HepG2 (cell line): ENCODE data around the gene SLFN13. TPM values are rescaled to one million over a fixed set of nuclear protein-coding genes. Genes with fewer than 3 reads are reported as not detected.

Experiments used
- ATAC-seq: fragments of 200-7000 bp; cut with Tn5 transposase; 3 replicates; pipeline ENCODE4 v1.9.1; 2020; ENCODE audit warnings: mild to moderate bottlenecking, moderate library complexity
- BruUV-seq: library from RNA; stranded (reverse); fragments of 400-500 nt; replicated peaks from 2 replicates; lab custom pipeline; 2021; lab: Mats Ljungman, UMichigan
- CTCF ChIA-PET: fragments of 300-600 bp; formaldehyde crosslinking; extraction: SDS; loops from one replicate; lab custom pipeline; 2021; ENCODE audit warnings: low total read pairs, inconsistent platforms, low intra/inter-chr PET ratio; lab: Yijun Ruan, JAX
- POLR2A ChIA-PET: fragments of 350-600 bp; sonication (Branson Sonifier 250); formaldehyde crosslinking; loops from one replicate; lab custom pipeline; 2020; ENCODE audit warnings: antibody characterized with exemption, inconsistent platforms; lab: Yijun Ruan, JAX
- DNase-seq: peaks from one replicate; pipeline ENCODE4 v3.0.0-alpha.2; 2015; ENCODE audit warnings: low spot score
- FAIRE-seq: peaks from 3 replicates; lab custom pipeline; 2011; peaks lifted over from hg19 to GRCh38; lab: Jason Lieb, UNC
- H2AFZ ChIP-seq: one replicate; pipeline ENCODE4 v1.6.1; 2011; ENCODE audit warnings: low read length, inconsistent platforms
- H3K27ac ChIP-seq: fragments of 300-600 bp; 3 replicates; pipeline ENCODE4 v1.8.0; 2011; ENCODE audit warnings: mixed run types, mild to moderate bottlenecking, mixed read lengths, low read length, inconsistent platforms; ENCODE audit not compliant: insufficient read depth; ENCODE audit errors: extremely low read length
- H3K27me3 ChIP-seq, 2 experiments: fragments of 200-600 bp in 1 of 2; 2 replicates in 1 of 2; 3 replicates in 1 of 2; pipeline versions ENCODE4 v1.6.0 to v1.8.0; 2011; ENCODE audit warnings: low read length in 2 of 2, mild to moderate bottlenecking in 2 of 2, moderate library complexity in 2 of 2, inconsistent platforms in 1 of 2; ENCODE audit not compliant: insufficient read depth in 2 of 2, control insufficient read depth in 1 of 2
- H3K36me3 ChIP-seq, 2 experiments: fragments of 200-600 bp in 1 of 2; replicated peaks in 1 of 2; 2 replicates in 1 of 2; 3 replicates in 1 of 2; pipeline versions ENCODE4 v1.5.1 to v1.8.0; 2011; ENCODE audit warnings: low read length in 2 of 2, inconsistent platforms in 1 of 2; ENCODE audit not compliant: insufficient read depth in 2 of 2, control insufficient read depth in 1 of 2
- H3K4me1 ChIP-seq: 2 replicates; pipeline ENCODE4 v1.5.1; 2012; ENCODE audit warnings: low read length, inconsistent platforms; ENCODE audit not compliant: insufficient read depth
- H3K4me2 ChIP-seq: 2 replicates; pipeline ENCODE4 v1.6.0; 2011; ENCODE audit warnings: low read depth, low read length, inconsistent platforms
- H3K4me3 ChIP-seq, 3 experiments: fragments of 200-600 bp in 1 of 3; sonication (generic), shearing (Covaris generic) in 1 of 3; replicated peaks in 1 of 3; 2 replicates each; pipeline ENCODE4 v1.5.1; 2011 to 2016; ENCODE audit warnings: low read length in 3 of 3, inconsistent platforms in 2 of 3, low read depth in 2 of 3, mild to moderate bottlenecking in 2 of 3, control low read depth in 1 of 3, mixed read lengths in 1 of 3; ENCODE audit not compliant: insufficient read depth in 1 of 3
- H3K79me2 ChIP-seq: one replicate; pipeline ENCODE4 v1.6.1; 2011; ENCODE audit warnings: low read length, inconsistent platforms; ENCODE audit not compliant: insufficient read depth
- H3K9ac ChIP-seq: 2 replicates; pipeline ENCODE4 v1.6.0; 2011; ENCODE audit warnings: mild to moderate bottlenecking, low read depth, low read length, inconsistent platforms; ENCODE audit not compliant: insufficient read depth
- H3K9me3 ChIP-seq: 2 replicates; pipeline ENCODE4 v1.5.1; 2012; ENCODE audit warnings: mild to moderate bottlenecking, low read length
- H4K20me1 ChIP-seq: 2 replicates; pipeline ENCODE4 v1.6.0; 2011; ENCODE audit warnings: inconsistent platforms, mild to moderate bottlenecking, low read length, moderate library complexity; ENCODE audit not compliant: insufficient read depth
- CREB1 ChIP-seq, 2 experiments: fragments of 450-650 bp in 1 of 2; IDR thresholded peaks; 2 replicates each; pipeline ENCODE4 v1.6.1; 2016 to 2017; ENCODE audit warnings: control low read depth in 1 of 2, mild to moderate bottlenecking in 1 of 2, missing compliant biosample characterization in 1 of 2, missing genetic modification characterization in 1 of 2
- DMAP1 ChIP-seq: IDR thresholded peaks from 2 replicates; pipeline ENCODE4 v1.6.1; 2016
- FOXO4 ChIP-seq: sonication (generic); formaldehyde crosslinking; conservative IDR thresholded peaks from 2 replicates; pipeline ENCODE4 v1.8.1; 2023; ENCODE audit warnings: missing genetic modification reagents
- RBFOX2 ChIP-seq: fragments of 200-400 bp; formaldehyde crosslinking; IDR thresholded peaks from 2 replicates; pipeline ENCODE4 v1.6.1; 2017; ENCODE audit warnings: low read depth, mild to moderate bottlenecking, low read length
- RNF2 ChIP-seq: fragments of 450-650 bp; conservative IDR thresholded peaks from 2 replicates; pipeline ENCODE4 v1.6.1; 2016; ENCODE audit warnings: low read depth
- TBX3 ChIP-seq: fragments of 450-650 bp; IDR thresholded peaks from 2 replicates; pipeline ENCODE4 v1.6.1; 2017; ENCODE audit warnings: antibody characterized with exemption, mild to moderate bottlenecking, inconsistent platforms, borderline replicate concordance
- ZBTB25 ChIP-seq: IDR thresholded peaks from 2 replicates; pipeline ENCODE4 v1.6.1; 2018; ENCODE audit warnings: missing genetic modification reagents
- ZEB1 ChIP-seq: IDR thresholded peaks from 2 replicates; pipeline ENCODE4 v1.6.1; 2012; ENCODE audit warnings: mild to moderate bottlenecking, low read depth, inconsistent platforms; ENCODE audit not compliant: insufficient replicate concordance
- ZKSCAN1 ChIP-seq: fragments of 150-350 bp; IDR thresholded peaks from 2 replicates; pipeline ENCODE4 v1.6.1; 2014; ENCODE audit warnings: low read length
- ZKSCAN8 ChIP-seq: IDR thresholded peaks from 2 replicates; pipeline ENCODE4 v1.6.1; 2016; ENCODE audit warnings: borderline replicate concordance, missing genetic modification reagents, missing compliant biosample characterization
- ZNF318 ChIP-seq: sonication (generic); formaldehyde crosslinking; IDR thresholded peaks from 2 replicates; pipeline ENCODE4 v1.4.0; 2020; ENCODE audit warnings: mild to moderate bottlenecking, missing genetic modification reagents
- ZNF431 ChIP-seq: sonication (generic); formaldehyde crosslinking; IDR thresholded peaks from 2 replicates; pipeline ENCODE4 v1.9.0; 2022; ENCODE audit warnings: missing genetic modification reagents, low read depth, mild to moderate bottlenecking, borderline replicate concordance
- ZNF570 ChIP-seq: sonication (generic); formaldehyde crosslinking; IDR thresholded peaks from 2 replicates; pipeline ENCODE4 v1.4.0; 2020; ENCODE audit warnings: mild to moderate bottlenecking, missing genetic modification reagents, borderline replicate concordance
- WGBS: methylation state at CpG from one replicate; pipeline ENCODE4 v1.1.6; 2017; ENCODE audit warnings: low lambda C conversion rate; 5-methylcytosine and 5-hydroxymethylcytosine counted together
- in situ Hi-C: cut with HindIII; loops from 2 replicates; pipeline ENCODE4 v1.10.0; 2017; ENCODE audit warnings: low pct_unique_long_range_greater_than_20kb; ENCODE audit not compliant: extremely low pct_ligation_motif_present
- intact Hi-C: fragments of 100-400 bp; cut with micrococcal nuclease; formaldehyde crosslinking; loops from one replicate; pipeline ENCODE4 v1.10.0; 2022; ENCODE audit not compliant: unreplicated experiment
- polyA plus RNA-seq, 8 experiments: library from polyadenylated mRNA; depleted of rRNA in 3 of 8; stranded (reverse) in 7 of 8; unstranded in 1 of 8; fragments of >200 nt; fragmentation: Illumina TruSeq in 4 of 8; extraction: Trizol in 4 of 8; gene quantifications; 2 replicates each; pipeline versions ENCODE4 v1.2.1 to v1.2.3, GENCODE V29; 2011 to 2016; ENCODE audit warnings: low read depth in 4 of 8, missing spikeins in 1 of 8, mixed read lengths in 1 of 8; ENCODE audit not compliant: insufficient read depth in 1 of 8
- total RNA-seq, 5 experiments: library from RNA; depleted of rRNA; stranded (reverse); fragments of >200 nt; fragmentation: Illumina TruSeq; extraction: Trizol; gene quantifications; 2 replicates each; pipeline ENCODE4 v1.2.3, GENCODE V29; 2016; ENCODE audit warnings: low read depth in 1 of 5

The SLFN13 gene
- total and polyA plus RNA-seq, 2 of the 13 experiments (the other 11 are each of a cell fraction or from before 2014, with no cell fraction given) = 0.18 TPM; not detected in 1

- TF ChIP-seq CREB1 (IDR thresholded peaks at IDR 0.05) (no peak), CREB1 (CRISPR knock-in tag; IDR thresholded peaks at IDR 0.05) (no peak), ZNF570 (CRISPR knock-in tag) (no peak), DMAP1 (CRISPR knock-in tag) (no peak), ZKSCAN1 (no peak)
These were observed 297 bp upstream of the SLFN13 start (continued) for GRCh38 chr17:35448899-35449227.

- TF ChIP-seq RNF2 = no peak
- no peak for TF ChIP-seq ZKSCAN8 (CRISPR knock-in tag)
- no peak for TF ChIP-seq ZNF318 (CRISPR knock-in tag)
- TF ChIP-seq ZNF431 (CRISPR knock-in tag) = no peak
- TF ChIP-seq RBFOX2 = no peak
- no peak for TF ChIP-seq ZEB1
- no peak for TF ChIP-seq FOXO4
- TF ChIP-seq ZBTB25 = no peak
- no peak for TF ChIP-seq TBX3
- H3K4me3 ChIP-seq = no peak overlapping the region
- ATAC-seq = no peak
These were observed 1.1 kb downstream of the SLFN13 start for GRCh38 chr17:35447499-35447898.

More at GRCh38 chr17:35447499-35447898, 1.1 kb downstream of the SLFN13 start:
- POLR2A ChIA-PET = no interaction called here
- Histone ChIP-seq H3K9me3 (no peaks in the 10 kb centered on the region), H3K27ac (no peak overlapping the region), H3K4me2 (no peak overlapping the region), H3K36me3 (no peaks in the 10 kb centered on the region), H3K4me1 (no peaks in the 10 kb centered on the region), H3K79me2 (no peaks in the 10 kb centered on the region), H3K9ac (no peak overlapping the region), H4K20me1 (no peaks in the 10 kb centered on the region), H3K27me3 (peaks cover 2 to 32% of the 10 kb centered on the region in 2 experiments; a peak in 3 of 5 replicates), H2AFZ (no peak overlapping the region)
- DNase-seq (no peak), FAIRE-seq (no peak)
- CTCF ChIA-PET = no interaction called here
- in situ Hi-C loops (no loop called here), intact Hi-C loops (no loop called here)
- no TSS peak for BruUV-seq
- WGBS = 2% methylated on average over 3 of the region's 3 CpGs
